Activated T-cell treated with anti-CD3 and anti-CD28 coated beads for 4 hours (primary cell): ENCODE measurements around the gene RAD54L.
"Not testable (repeated sequence)": the region's sequence is repeated elsewhere in the genome, so short reads cannot be mapped to it uniquely, and the experiment has no call there.

Experiments used
- DNase-seq: peaks from one replicate; pipeline ENCODE4 v3.0.0-alpha.2; 2020

Gene RAD54L

GRCh38 chr1:46242918-46243317, 4.6 kb upstream of the RAD54L start:
- no peak for DNase-seq

GRCh38 chr1:46243831-46244230, 3.7 kb upstream of the RAD54L start:
- DNase-seq, result not testable (repeated sequence)

- no peak for DNase-seq
Measured at GRCh38 chr1:46244656-46245371, 2.7 kb upstream of the RAD54L start.

- not testable (repeated sequence) for DNase-seq
Measured at GRCh38 chr1:46246136-46246535, 1.4 kb upstream of the RAD54L start.

GRCh38 chr1:46246548-46247435, 771 bp upstream of the RAD54L start:
- peak; percentile 49 for DNase-seq

- DNase-seq, result no peak
Measured at GRCh38 chr1:46248122-46248920, 758 bp downstream of the RAD54L start.

- no peak for DNase-seq
Measured at GRCh38 chr1:46254668-46255067, 7.1 kb downstream of the RAD54L start.

GRCh38 chr1:46256523-46256922, 9.0 kb downstream of the RAD54L start:
- DNase-seq, result no peak

- no peak for DNase-seq
Measured at GRCh38 chr1:46262508-46262907, 14.9 kb downstream of the RAD54L start.

GRCh38 chr1:46263146-46263545, 15.6 kb downstream of the RAD54L start:
- DNase-seq, result no peak

GRCh38 chr1:46268578-46268977, 21.0 kb downstream of the RAD54L start:
- no peak for DNase-seq

- DNase-seq, result no peak
Measured at GRCh38 chr1:46274225-46275029, 26.9 kb downstream of the RAD54L start.

GRCh38 chr1:46275030-46275337, 27.4 kb downstream of the RAD54L start:
- no peak for DNase-seq

GRCh38 chr1:46277658-46278373, 30.3 kb downstream of the RAD54L start:
- DNase-seq, result no peak

GRCh38 chr1:46278807-46279206, 31.2 kb downstream of the RAD54L start:
- DNase-seq, result no peak

- DNase-seq, result no peak
Measured at GRCh38 chr1:46280092-46280491, 32.5 kb downstream of the RAD54L start.

- no peak for DNase-seq
Measured at GRCh38 chr1:46281021-46281420, 33.5 kb downstream of the RAD54L start.

GRCh38 chr1:46284058-46284457, 36.5 kb downstream of the RAD54L start:
- no peak for DNase-seq

- DNase-seq, result no peak
Measured at GRCh38 chr1:46284597-46285564, 37.3 kb downstream of the RAD54L start.

- DNase-seq, result no peak
Measured at GRCh38 chr1:46285730-46286477, 38.3 kb downstream of the RAD54L start.
